ENCODE data around the gene ZSCAN2.
"Not testable (repeated sequence)": the region's sequence is repeated elsewhere in the genome, so short reads cannot be mapped to it uniquely, and the experiment has no call there.

ZSCAN2 gene

DNA sequence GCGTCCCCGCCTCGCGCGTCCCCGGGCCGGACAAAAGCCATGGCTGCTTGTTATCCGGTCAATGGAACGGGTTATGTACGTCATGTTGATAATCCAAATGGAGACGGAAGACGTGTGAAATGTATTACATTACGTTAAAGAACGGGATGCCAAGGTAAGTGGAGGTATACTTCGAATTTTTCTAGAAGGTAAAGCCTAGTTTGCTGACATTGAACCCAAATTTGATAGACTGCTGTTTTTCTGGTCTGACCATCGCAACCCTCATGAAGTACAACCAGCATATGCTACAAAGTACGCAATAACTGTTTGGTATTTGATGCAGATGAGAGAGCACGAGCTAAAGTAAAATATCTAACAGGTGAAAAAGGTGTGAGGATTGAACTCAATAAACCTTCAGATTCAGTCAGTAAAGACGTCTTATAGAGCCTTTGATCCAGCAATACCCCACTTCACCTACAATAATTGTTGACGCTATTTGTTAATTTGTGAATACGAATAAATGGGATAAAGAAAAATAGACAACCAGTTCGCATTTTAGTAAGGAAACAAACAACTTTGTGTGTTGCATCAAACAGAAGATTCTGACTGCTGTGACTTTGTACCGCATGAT lies 33.5 kb downstream of the ZSCAN2 start:
- peak overlapping the region; percentile 82 for H3K4me3 Mint-ChIP-seq
- H3K27me3 Mint-ChIP-seq = no peaks in the 10 kb centered on the region
- CTCF ChIA-PET = interaction anchor here (0.7 to 6.2 kb wide), 6 partner anchors 9 to 294 kb away, joined by 3 to 54 read pairs (median 3); partner anchors contain the start of gene ZSCAN2
- no peaks in the 10 kb centered on the region for H3K9me3 Mint-ChIP-seq
- no peak for DNase-seq
- H3K36me3 Mint-ChIP-seq = peaks cover 39% of the 10 kb centered on the region
- peaks cover 55% of the 10 kb centered on the region for H3K4me1 Mint-ChIP-seq
- H3K27ac Mint-ChIP-seq = peak overlapping the region; percentile 88

DNA sequence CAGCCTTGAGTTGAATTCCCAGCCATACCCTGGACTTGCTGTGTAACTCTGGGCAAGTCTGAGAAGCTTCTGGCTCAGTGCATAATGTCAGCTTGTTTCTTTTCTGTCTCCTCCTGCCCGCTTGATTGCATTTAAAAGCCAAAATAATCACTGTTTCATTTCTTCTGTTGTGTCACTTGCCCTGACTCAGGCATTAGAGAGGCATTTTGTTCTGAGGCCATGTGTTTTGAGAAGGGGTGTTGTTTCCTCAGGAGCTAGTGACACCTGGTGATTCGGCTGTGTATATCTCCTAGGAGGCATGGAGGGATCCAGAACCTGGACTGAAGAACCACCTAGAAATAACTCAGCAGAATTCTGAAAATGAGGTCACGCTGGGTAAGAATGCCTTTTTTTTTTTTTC lies 37.3 kb downstream of the ZSCAN2 start:
- CTCF ChIA-PET = interaction anchor here (0.6 to 6.2 kb wide), 6 partner anchors 9 to 207 kb away, joined by 3 to 54 read pairs (median 6); partner anchors contain the start of genes WDR73 and ZSCAN2
- Mint-ChIP-seq H3K36me3 (peaks cover 59% of the 10 kb centered on the region), H3K4me3 (no peak overlapping the region), H3K4me1 (peaks cover 26% of the 10 kb centered on the region), H3K27ac (peak overlapping the region; percentile 1), H3K27me3 (no peaks in the 10 kb centered on the region), H3K9me3 (no peaks in the 10 kb centered on the region)
- DNase-seq = no peak

DNA sequence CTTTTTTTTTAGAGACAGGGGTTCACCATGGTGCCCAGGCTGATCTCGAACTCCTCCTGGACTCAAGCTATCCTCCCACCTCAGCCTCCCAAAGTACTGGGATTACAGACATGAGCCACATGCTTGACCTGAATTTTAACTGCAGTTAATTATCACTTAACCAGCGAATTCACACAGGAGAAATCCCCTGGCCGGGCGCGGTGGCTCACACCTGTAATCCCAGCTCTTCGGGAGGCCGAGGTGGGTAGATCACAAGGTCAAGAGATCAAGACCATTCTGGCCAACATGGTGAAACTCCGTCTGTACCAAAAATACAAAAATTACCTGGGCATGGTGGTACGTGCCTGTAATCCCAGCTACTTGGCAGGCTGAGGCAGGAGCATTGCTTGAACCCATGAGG lies 41.1 kb downstream of the ZSCAN2 start:
- H3K4me1 Mint-ChIP-seq, H3K27ac Mint-ChIP-seq, H3K27me3 Mint-ChIP-seq, H3K4me3 Mint-ChIP-seq, H3K9me3 Mint-ChIP-seq, DNase-seq: not testable (repeated sequence)
- CTCF ChIA-PET = interaction anchor here (2.1 kb wide), 1 partner anchor 43 kb away, joined by 6 read pairs; no protein-coding TSS in a partner anchor
- H3K36me3 Mint-ChIP-seq = peaks cover 60% of the 10 kb centered on the region

DNA sequence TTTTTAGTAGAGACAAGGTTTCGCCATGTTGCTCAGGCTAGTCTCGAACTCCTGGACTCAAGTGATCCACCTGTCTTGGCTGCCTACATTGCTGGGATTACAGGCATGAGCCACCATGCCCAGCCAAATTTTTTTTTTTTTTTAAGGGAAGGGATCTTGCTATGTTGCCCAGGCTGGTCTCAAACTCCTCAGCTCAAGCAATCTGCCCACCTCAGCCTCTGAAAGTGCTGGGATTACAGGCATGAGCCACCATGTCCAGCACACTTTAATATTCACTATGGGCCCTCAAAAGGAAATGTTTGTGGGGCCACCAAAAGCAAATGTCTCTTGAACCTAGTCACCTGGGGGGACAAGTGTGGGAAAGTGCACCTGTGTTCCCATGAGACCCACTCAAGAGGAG lies 41.8 kb downstream of the ZSCAN2 start:
- not testable (repeated sequence) for H3K4me1 Mint-ChIP-seq, H3K4me3 Mint-ChIP-seq, H3K27ac Mint-ChIP-seq, H3K27me3 Mint-ChIP-seq, DNase-seq, H3K9me3 Mint-ChIP-seq
- CTCF ChIA-PET = interaction anchor here (0.7 to 2.1 kb wide), 3 partner anchors 9 to 54 kb away, joined by 3 to 6 read pairs (median 3); no protein-coding TSS in a partner anchor
- H3K36me3 Mint-ChIP-seq = peaks cover 60% of the 10 kb centered on the region

DNA sequence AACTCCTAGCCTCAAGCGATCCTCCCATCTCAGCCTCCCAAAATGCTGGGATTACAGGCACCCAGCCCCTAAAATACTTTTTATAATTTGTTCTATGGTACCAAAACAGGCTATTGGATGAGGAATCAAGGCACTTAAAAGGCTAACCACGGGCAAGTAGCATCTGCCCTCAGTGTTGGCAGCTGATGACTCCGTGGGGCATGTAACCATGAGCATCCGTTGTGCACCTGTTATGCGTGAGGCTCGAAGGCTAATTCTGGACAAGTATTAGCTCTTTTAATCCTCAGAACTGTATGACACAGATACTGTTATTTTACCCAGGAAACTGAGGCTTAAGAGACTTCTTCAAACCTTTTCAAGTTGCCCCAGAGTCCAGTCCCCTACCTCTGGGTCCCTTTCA lies 43.0 kb downstream of the ZSCAN2 start:
- CTCF ChIA-PET = interaction anchor here (1.4 to 2.1 kb wide), 3 partner anchors 9 to 45 kb away, joined by 3 to 6 read pairs (median 3); no protein-coding TSS in a partner anchor
- peaks cover 10% of the 10 kb centered on the region for H3K4me1 Mint-ChIP-seq
- no peak overlapping the region for H3K27ac Mint-ChIP-seq
- no peak overlapping the region for H3K4me3 Mint-ChIP-seq
- no peaks in the 10 kb centered on the region for H3K9me3 Mint-ChIP-seq
- no peak for DNase-seq
- H3K27me3 Mint-ChIP-seq = no peaks in the 10 kb centered on the region
- H3K36me3 Mint-ChIP-seq = peaks cover 57% of the 10 kb centered on the region

DNA sequence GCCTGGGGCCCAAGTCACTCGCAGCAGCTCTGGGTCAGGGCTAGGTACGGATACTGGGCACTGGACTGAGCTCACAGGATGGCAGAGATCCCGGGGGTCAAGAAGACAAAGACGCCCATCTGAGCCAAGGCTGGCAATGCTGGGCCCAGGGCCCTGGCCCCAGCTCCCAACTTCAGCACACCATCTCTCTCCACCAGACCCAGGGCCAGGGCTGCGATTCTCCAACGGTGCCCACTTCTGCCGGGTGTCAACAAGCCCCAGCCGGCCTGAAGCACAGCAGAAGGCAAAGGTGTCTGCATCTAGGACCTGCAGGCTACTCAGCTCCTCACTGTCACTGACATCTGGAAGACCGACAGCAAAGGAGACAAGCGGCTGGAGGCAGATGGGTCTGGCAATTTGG lies 44.7 kb downstream of the ZSCAN2 start:
- no peak for DNase-seq
- Mint-ChIP-seq H3K27ac (no peak overlapping the region), H3K4me3 (no peak overlapping the region), H3K4me1 (peaks cover 14% of the 10 kb centered on the region), H3K27me3 (no peaks in the 10 kb centered on the region), H3K36me3 (peaks cover 49% of the 10 kb centered on the region), H3K9me3 (no peaks in the 10 kb centered on the region)
- CTCF ChIA-PET = interaction anchor here (0.6 to 1.9 kb wide), 2 partner anchors 47 to 253 kb away, joined by 3 to 8 read pairs; no protein-coding TSS in a partner anchor

DNA sequence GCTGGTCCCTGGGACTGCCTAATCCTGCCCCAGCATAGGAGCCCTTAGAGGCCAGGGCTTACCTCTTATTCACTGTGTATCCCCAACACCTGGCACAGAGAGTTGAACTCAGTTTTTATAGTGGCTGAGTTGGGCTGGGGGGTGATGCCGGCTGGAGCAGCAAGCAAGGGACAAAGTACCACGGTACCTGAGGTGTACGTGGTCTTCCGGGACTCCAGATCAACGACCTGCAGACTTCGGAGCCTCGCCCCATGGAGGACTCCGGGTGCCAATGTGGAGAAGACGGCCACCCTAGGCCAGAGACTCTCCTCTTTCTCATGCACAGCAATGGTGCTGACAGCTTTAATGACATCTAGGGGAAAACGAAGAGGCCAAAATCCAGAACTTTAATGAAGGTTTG lies 45.2 kb downstream of the ZSCAN2 start:
- H3K4me3 Mint-ChIP-seq = no peak overlapping the region
- H3K4me1 Mint-ChIP-seq = peaks cover 14% of the 10 kb centered on the region
- peaks cover 44% of the 10 kb centered on the region for H3K36me3 Mint-ChIP-seq
- CTCF ChIA-PET = interaction anchor here (0.9 to 1.9 kb wide), 2 partner anchors 15 to 47 kb away, joined by 3 to 8 read pairs; no protein-coding TSS in a partner anchor
- no peak overlapping the region for H3K27ac Mint-ChIP-seq
- H3K27me3 Mint-ChIP-seq = no peaks in the 10 kb centered on the region
- no peaks in the 10 kb centered on the region for H3K9me3 Mint-ChIP-seq
- no peak for DNase-seq

DNA sequence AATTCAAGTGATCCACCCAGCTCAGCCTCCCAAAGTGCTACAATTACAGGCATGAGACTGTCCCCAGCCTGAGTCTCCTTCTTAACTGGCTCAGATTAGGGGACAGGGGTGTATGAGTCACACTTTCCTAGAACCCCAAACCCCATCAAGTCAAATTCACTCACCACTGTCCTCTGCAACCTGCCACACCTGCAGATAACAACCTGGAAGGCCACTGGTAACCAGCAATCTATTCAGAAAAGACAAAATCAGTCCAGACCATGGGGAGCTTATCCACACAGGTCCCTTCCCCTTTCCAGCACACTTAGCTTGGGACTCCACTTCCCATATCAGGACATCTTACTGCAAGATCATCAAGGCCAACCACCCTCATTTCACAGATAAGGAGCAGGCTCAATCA lies 46.9 kb downstream of the ZSCAN2 start:
- DNase-seq = no peak
- H3K36me3 Mint-ChIP-seq = peaks cover 48% of the 10 kb centered on the region
- H3K4me1 Mint-ChIP-seq = peaks cover 26% of the 10 kb centered on the region
- H3K4me3 Mint-ChIP-seq = no peak overlapping the region
- CTCF ChIA-PET = interaction anchor here (1.1 to 1.6 kb wide), 3 partner anchors 9 to 13 kb away, joined by 4 to 8 read pairs (median 4); no protein-coding TSS in a partner anchor
- H3K9me3 Mint-ChIP-seq = no peaks in the 10 kb centered on the region
- no peaks in the 10 kb centered on the region for H3K27me3 Mint-ChIP-seq
- H3K27ac Mint-ChIP-seq = no peak overlapping the region

DNA sequence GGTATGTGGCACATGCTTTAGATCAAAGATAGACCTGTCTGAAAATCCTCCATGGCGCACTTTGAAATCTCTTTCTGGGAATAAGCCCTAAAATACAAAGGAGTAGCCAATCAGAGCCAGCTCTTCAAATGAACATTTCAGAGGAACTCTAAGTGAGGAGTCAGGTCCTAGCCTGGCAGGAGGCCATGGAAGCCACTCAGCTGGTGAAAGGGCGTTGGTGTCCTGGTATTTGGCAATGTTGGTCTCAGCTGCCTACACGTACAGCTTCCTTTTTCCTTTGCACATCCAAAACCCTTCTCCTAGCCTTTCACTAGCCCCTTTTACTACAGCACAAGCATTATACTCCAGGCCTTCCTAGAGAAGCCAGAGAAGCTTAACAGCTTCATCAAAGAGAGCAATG lies 47.7 kb downstream of the ZSCAN2 start:
- no peaks in the 10 kb centered on the region for H3K9me3 Mint-ChIP-seq
- CTCF ChIA-PET = interaction anchor here (1.4 to 1.8 kb wide), 4 partner anchors 10 to 279 kb away, joined by 3 to 8 read pairs (median 4); no protein-coding TSS in a partner anchor
- no peak overlapping the region for H3K4me3 Mint-ChIP-seq
- H3K27ac Mint-ChIP-seq = no peak overlapping the region
- peaks cover 44% of the 10 kb centered on the region for H3K36me3 Mint-ChIP-seq
- peaks cover 32% of the 10 kb centered on the region for H3K4me1 Mint-ChIP-seq
- DNase-seq = no peak
- no peaks in the 10 kb centered on the region for H3K27me3 Mint-ChIP-seq

DNA sequence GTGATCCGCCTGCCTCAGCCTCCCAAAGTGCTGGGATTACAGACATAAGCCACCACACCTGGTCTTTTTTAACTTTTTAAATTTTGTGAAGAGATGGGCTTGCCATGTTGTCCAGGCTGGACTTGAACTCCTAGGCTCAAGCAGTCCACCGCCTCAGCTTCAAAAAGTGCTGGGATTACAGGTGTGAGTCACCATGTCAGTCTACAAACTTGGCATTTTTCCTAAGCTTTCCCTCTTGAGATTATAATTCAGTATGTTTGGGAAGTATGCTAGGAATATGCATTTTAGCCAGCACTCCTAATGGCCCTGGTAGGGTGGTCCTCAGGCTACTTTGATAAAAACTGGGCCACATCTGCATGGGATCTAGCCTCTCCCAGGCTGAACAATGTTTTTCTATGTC lies 48.9 kb downstream of the ZSCAN2 start:
- peaks cover 38% of the 10 kb centered on the region for H3K4me1 Mint-ChIP-seq
- H3K36me3 Mint-ChIP-seq = peaks cover 43% of the 10 kb centered on the region
- H3K27me3 Mint-ChIP-seq = no peaks in the 10 kb centered on the region
- no peaks in the 10 kb centered on the region for H3K9me3 Mint-ChIP-seq
- H3K4me3 Mint-ChIP-seq = no peak overlapping the region
- CTCF ChIA-PET = interaction anchor here (1.1 to 1.8 kb wide), 3 partner anchors 9 to 278 kb away, joined by 3 to 4 read pairs (median 3); partner anchors contain the start of gene NMB
- DNase-seq = no peak
- no peak overlapping the region for H3K27ac Mint-ChIP-seq

DNA sequence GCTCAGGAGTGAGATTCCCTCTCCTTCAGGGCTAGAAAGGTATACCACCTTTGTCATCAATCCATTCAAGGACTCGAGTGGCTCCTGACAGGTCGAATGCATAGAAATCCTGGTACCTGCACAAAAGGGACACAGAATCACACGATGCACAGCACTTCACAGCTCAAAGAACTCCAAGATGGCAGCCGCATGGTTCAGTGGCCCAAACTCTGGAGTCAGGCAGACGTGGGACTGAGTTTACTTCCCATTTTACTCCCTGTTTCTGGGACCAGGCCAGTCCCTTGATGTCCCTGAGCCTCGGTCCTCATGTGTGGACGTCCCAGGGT lies 52.7 kb downstream of the ZSCAN2 start:
- DNase-seq = no peak
- no peaks in the 10 kb centered on the region for H3K9me3 Mint-ChIP-seq
- peaks cover 21% of the 10 kb centered on the region for H3K36me3 Mint-ChIP-seq
- H3K4me3 Mint-ChIP-seq = peak overlapping the region; percentile 99
- CTCF ChIA-PET = interaction anchor here (0.7 to 4.6 kb wide), 8 partner anchors 16 to 224 kb away, joined by 3 to 36 read pairs (median 5); partner anchors contain the start of genes SEC11A and ZSCAN2
- H3K27ac Mint-ChIP-seq = peak overlapping the region; percentile 85
- H3K27me3 Mint-ChIP-seq = peaks cover 11% of the 10 kb centered on the region
- peaks cover 50% of the 10 kb centered on the region for H3K4me1 Mint-ChIP-seq

DNA sequence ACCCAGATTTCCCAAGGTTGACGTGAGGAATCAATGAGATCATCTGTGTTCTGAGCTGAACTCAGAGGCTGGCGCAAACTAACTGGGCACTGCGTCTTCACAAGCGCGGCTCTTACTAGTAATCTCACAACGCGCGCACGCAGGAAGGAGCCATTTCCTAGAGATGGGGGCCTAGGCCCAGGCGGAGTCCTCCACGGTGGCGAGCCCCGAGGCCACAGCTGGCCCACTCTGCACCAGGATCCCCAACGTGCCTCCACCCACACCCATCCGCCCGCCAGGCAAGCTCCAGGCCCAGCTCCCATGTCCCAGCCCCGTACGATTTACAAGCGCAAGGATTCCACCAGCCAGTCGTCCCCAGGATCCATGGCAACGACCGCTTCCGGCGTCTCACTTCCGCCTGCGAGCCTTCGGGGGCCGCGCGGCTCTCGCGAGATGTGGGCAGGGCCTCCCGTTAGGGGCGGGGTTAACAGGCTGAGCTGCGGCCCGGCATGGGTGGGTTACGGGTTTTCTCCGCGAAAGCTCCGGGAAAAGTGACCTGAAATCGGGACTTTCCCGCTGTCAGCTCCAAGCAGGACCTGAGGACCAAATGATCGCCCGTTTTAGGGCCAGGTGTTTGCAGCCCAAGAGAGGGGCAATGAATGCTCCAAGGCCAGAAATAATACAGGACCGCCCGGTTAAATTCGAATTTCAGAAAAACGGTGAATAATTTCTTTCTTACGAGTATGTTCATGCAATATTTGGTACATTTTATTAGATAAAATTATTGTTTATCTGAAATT lies 53.3 kb downstream of the ZSCAN2 start, which contains the start of gene WDR73:
Gene WDR73, minus strand, starts transcription at position 374 of the 779 bp plus-strand sequence. Its CDS starts 9 bp downstream, at position 365.
- Mint-ChIP-seq H3K4me1 (peaks cover 52% of the 10 kb centered on the region), H3K9me3 (no peaks in the 10 kb centered on the region), H3K27me3 (peaks cover 12% of the 10 kb centered on the region), H3K27ac (peak within 1 kb of the TSS; percentile 85), H3K36me3 (peaks cover 17% of the 10 kb centered on the region), H3K4me3 (peak within 1 kb of the TSS; percentile 99)
- peak; percentile 98 for DNase-seq
- CTCF ChIA-PET = interaction anchor here (0.6 to 4.6 kb wide), 12 partner anchors 16 to 276 kb away, joined by 3 to 36 read pairs (median 4); partner anchors contain the start of genes SEC11A, ZNF592 and ZSCAN2

DNA sequence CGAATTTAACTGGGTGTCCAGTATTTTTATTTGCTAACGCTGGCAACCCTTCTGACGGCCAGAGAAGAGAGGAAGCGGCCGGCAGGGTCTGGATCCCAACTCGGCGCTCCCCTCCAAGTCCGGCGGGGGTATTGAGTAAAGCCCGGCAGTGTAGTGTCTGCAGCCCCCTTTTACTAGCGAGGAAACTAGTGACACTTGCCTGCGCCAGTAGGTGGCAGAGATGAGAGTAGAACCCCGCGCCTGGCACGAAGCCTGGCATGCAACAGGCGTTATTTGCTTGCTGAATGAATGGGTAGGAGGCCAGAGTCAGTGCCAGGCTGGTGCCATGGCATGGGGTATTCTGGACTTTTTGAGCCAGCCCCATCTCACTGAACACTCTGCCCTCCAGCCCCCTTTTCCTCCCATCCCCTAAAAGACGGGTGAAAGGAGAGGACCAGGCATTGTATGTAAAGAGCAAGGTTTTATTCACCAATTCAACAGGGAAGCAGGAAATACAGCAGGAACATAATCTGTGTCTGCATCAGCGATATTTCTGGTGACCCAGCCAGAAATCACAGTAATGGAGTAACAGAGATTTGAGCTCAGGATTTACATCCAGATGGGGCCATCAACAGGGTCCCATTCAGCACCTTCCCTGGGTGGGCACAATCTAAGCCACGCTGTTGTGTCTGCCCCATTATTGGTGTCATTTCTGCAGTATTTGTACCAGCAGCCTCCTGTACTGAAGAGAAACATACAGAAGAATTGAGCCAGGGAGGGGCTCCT lies 54.1 kb downstream of the ZSCAN2 start:
- H3K27ac Mint-ChIP-seq = peak overlapping the region; percentile 85
- peaks cover 12% of the 10 kb centered on the region for H3K27me3 Mint-ChIP-seq
- peaks cover 55% of the 10 kb centered on the region for H3K4me1 Mint-ChIP-seq
- DNase-seq = peak; percentile 84
- no peaks in the 10 kb centered on the region for H3K9me3 Mint-ChIP-seq
- H3K4me3 Mint-ChIP-seq = peak overlapping the region; percentile 99
- H3K36me3 Mint-ChIP-seq = peaks cover 19% of the 10 kb centered on the region
- CTCF ChIA-PET = interaction anchor here (0.8 to 4.6 kb wide), 11 partner anchors 56 to 223 kb away, joined by 3 to 36 read pairs (median 7); partner anchors contain the start of genes SEC11A and ZNF592

All from activated naive CD4-positive, alpha-beta T cell treated with anti-CD3 and anti-CD28 coated beads, Interleukin-2, amount 10 ng/mL, durations not matched to agents 7 days and 5 days (primary cell).